Fibroblast of skin of left biceps (primary cell): ENCODE results near the gene PLPPR1.

ENCODE experiments used
- DNase-seq, 2 experiments: peaks; one replicate each; pipeline ENCODE4 v3.0.0-alpha.2; 2013; ENCODE audit warnings: low read depth in 2 of 2

PLPPR1 gene

DNA sequence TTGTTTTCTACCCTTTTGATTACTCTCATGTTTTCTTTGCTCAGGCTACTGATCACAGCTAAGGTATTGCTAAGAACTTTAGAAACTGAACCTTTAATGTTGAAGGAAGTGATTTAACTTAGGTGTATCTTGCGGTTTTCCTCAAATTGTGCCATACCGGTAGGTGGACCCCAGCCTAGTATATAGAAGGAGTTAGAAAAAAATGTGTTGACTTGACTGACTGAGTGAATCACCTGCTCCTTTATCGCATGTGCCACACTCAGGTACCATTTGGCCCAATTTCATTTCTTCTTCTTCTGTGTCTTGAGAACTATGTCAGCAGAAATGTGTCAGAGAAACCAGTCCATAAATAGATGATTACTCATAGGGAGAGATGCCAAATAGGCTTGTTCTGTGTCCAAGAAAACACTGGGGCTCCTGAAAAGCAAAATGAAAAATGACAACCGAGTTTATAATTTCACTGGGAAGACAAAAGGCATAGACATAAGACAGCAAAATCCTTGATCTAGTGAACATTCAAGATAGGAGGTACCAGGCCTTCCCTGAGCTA is 19.4 kb downstream of the PLPPR1 start:
- DNase-seq, result no peak

DNA sequence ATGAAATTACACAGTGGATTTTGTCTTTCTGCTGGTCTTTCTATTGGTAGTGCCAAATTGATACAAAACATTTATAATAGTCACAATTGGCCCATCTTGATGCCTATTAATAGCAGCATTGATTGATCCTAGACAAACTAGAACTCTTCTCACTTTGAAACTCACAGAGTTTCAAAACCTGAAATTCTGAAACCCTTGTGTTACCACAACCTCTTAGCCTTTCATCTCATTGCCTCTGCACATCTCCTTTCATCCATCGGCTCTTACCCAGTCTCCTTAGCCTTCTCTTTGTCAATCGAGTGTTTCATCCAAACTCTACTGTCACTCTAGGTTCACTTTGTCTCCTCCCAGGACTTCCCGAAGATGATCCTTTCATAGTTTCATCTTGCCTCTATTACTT is 22.1 kb downstream of the PLPPR1 start:
- no peak for DNase-seq

- no peak for DNase-seq
Measured at GRCh38 chr9:101054657-101055056, 26.1 kb downstream of the PLPPR1 start.

GRCh38 chr9:101055516-101055915 is 27.0 kb downstream of the PLPPR1 start:
- no peak for DNase-seq

GRCh38 chr9:101062686-101063085 is 34.2 kb downstream of the PLPPR1 start:
- no peak for DNase-seq

- no peak for DNase-seq
Measured at GRCh38 chr9:101063192-101063591, 34.7 kb downstream of the PLPPR1 start.

DNA sequence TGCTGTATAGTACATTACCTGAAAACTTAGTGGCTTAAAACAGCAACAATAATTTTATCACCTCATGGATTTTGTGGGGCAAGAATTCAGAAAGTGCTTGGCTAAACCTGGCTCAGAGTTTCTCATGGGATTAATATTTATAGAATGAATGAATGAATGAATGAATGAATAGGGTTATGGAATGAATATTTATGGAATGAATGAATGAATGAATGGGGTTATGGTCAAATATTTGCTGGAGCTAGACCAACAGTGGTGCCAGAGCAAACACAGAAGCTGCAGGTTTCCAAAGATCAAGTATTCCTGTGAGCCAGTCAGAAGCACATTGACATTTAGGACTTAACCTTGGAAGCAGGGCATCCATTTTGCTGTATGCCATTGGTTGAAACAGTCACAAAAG is 35.7 kb downstream of the PLPPR1 start:
- DNase-seq, result no peak

- no peak for DNase-seq
Measured at GRCh38 chr9:101065930-101066329, 37.4 kb downstream of the PLPPR1 start.

DNA sequence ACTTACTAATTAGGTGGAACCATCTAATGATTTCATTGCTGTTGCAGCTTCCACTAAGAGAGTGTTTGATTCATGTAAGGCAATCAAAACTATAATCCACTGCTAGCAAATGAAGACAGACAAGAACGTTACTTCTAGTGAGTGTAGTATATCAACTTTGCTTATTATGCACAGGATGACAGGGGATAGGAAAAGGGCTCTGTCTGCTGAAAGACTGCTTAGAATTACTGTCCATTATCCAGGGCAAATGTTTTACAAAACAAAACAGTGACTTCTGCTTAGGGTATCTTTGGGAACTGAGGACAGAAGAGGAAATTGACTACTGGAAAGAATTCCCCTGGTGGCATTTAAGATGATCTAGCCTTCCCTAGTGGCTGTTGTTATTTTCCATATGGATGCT is 40.2 kb downstream of the PLPPR1 start:
- DNase-seq, result no peak

DNA sequence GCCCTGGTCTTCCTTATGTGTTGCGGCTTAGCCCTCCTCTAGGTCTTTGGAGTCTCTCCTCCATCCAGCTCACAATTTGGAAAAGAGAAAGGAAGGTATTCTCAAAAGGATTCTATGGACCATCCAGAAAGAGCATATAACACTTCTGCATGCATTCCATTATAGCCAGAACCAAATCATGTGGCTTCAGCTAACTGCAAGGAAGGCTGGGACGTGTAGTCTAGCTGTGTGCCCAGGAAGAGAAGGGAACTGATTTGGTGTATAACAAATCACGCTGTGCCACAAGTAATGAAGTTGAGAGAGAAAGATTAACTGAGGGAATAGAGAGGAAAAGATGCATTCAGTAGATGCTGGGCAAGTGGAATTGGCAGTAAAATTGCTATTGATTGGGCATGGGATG is 43.7 kb downstream of the PLPPR1 start:
- no peak for DNase-seq

DNA sequence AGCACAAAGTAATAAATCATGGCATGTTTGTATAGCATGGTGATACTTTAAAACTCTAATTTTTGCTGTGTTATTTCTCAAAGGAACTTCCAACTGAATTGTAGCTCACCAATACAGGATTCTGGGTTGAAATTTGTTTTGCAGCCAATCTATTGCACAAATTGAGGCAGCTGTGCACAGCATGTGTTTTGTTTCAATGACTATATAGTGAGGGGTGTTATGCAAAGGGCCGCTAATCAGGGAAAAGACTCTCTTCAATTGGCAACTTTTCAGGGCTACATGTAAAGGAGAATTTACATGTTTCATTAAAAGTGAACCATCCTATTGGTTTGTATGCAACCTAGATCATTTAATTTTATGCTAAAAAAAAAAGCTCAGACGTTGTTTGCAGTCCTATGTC is 44.6 kb downstream of the PLPPR1 start:
- DNase-seq, result no peak

- no peak for DNase-seq
Measured at GRCh38 chr9:101081641-101082040, 53.1 kb downstream of the PLPPR1 start.

DNA sequence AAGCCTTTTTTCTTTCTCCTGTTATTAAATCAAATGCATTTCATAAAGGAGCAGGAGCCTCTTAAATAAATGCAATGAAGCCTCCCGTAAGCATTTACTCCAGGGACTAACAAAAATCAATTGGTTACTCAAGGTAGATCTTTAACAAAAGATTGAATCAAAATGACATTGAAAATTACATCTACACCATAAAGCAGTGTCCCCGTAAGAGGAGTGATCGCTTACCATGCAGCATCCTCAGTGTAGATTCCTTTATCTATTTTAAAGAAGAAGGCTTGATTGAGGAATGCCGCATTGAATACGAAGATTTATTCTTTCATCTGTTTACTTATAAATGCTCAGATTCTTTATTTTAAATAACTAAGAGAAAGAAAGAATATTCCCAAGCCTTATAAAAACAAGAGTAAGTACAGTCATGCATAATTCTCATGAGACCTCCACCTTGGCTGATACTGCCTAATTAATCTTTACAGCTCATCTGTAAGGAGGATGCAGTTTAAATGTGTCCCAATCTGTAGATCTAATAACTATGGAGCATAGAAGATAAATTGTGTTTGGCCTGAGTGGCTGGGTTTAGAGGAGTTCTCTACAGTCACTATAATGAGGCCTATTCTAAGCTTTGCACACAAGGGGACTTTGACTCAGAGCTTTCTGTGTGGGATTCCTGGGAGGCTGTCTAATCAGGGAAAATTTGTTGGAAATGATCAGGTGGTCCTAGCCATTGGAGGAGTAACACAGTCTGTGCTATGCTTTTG is 55.1 kb downstream of the PLPPR1 start:
- DNase-seq, result no peak

- no peak for DNase-seq
Measured at GRCh38 chr9:101087426-101087825, 58.9 kb downstream of the PLPPR1 start.

DNA sequence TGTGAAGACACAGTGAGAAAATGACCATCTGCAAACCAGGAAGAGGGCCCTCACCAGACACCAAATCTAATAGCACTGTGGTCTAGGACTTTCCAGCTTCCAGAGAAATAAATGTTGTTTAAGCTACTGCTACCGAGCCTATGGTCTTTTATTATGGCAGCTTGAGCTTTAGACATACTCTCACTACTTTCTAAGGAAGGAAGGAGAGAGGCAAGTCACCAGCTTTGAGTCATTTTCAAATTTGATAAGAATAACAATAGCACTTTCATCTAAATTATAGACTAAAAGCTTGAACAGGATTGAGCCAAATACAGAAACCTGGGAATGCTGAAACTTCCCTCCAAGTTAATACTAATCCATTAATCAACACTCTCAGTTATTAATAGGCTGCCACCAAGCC is 64.4 kb downstream of the PLPPR1 start:
- DNase-seq, result no peak

- DNase-seq, result peak; percentile 36 to 40
Measured at GRCh38 chr9:101093620-101094019, 65.1 kb downstream of the PLPPR1 start.

- no peak for DNase-seq
Measured at GRCh38 chr9:101094686-101095085, 66.2 kb downstream of the PLPPR1 start.

DNA sequence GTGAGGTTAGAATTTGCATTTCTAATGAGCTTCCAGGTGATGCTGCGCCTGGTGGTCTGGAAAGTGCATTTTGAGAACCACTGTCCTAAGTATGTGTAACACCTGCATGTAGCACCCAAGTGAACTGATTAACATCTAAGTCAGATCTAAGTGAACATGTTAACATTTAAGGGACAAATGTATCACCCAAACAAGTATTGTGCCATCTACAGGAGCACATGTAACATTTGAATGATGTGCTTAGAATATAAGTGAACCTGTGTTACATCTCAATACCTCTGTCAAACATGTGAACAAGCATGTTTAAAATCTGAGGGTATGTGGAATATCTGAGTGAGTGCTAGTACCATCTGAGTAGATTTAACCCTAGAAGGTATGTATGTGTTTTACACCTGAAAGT is 68.7 kb downstream of the PLPPR1 start:
- DNase-seq, result no peak

- DNase-seq, result no peak
Measured at GRCh38 chr9:101098392-101098791, 69.9 kb downstream of the PLPPR1 start.

- DNase-seq, result no peak
Measured at GRCh38 chr9:101114317-101114716, 85.8 kb downstream of the PLPPR1 start.

DNA sequence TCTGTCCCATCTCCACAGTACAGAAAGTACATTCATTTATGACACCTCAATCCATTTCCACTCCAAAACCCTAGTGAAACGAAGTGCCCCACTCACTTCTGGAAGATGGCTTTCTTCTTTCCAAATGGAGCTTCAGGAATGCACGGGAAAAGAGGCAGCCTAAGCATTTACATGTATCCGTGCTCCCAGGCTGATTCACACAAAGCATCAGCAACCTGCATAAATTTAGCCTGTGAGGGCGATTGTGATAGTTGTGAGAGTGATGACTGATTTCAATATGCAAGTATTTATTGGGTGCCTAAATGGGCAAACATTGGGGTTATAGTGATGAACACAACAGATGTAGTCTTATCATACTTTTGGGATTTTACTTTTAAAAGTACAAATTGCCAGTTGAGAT is 86.6 kb downstream of the PLPPR1 start:
- DNase-seq, result no peak

DNA sequence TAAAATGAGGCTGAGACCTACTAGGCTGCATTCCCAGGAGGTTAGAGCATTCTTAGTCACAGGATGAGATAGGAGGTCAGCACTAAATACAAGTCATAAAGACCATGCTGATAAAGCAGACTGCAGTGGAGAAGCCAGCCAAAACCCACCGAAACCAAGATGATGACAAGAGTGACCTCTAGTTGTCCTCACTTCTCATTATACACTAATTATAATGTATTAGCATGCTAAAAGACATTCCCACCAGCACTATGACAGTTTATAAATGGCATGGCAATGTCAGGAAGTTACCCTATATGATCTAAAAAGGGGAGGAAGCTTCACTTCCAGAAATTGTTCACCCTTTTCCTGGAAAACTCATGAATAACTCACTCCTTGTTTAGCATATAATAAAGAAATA is 88.6 kb downstream of the PLPPR1 start:
- no peak for DNase-seq

DNA sequence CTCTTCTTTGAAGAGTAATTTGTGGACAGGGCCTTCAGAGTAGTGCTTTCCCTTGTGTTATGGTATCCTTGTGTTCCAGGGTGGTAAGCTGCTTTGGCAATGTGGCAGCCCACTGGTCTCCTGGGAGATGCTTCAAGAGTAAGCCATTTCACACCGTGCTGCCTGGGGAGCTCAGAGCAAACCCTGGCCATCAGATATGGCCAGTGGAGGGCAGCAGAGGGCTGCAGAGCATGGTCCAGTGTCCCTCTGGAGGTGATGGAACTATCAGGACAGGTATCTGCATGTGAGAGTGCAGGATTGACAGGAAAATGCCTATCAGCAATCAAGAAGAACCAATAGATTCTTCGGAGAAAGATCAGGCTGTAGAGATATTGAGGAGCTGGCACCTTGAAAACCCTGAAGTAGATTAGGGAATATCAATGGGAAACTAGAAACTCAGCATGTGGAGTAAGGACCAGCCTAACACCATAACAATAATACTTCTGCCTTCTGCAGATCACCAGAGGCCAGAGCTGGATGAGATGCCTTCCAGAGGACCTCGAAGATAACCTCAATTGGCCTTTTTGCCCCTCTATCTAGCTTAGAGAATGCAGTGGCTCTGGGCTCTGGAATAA is 90.8 kb downstream of the PLPPR1 start:
- peak in 1 of 2 experiments; percentile 2 for DNase-seq
